K562 (cell line): Measurements from ENCODE around the gene MDM1. TPM values are rescaled to one million over a fixed set of nuclear protein-coding genes. Genes with fewer than 3 reads are reported as not detected.

Experiments
- ATF1 ChIP-seq, 2 experiments: fragments of 450-650 bp in 1 of 2; IDR thresholded peaks; 2 replicates each; pipeline ENCODE4 v1.6.1; 2016; ENCODE audit warnings: missing compliant biosample characterization in 1 of 2, missing genetic modification characterization in 1 of 2
- BACH1 ChIP-seq: fragments of 200-800 bp; sonication (Bioruptor generic); IDR thresholded peaks from 2 replicates; pipeline ENCODE4 v1.6.1; 2016; ENCODE audit warnings: missing genetic modification characterization, missing compliant biosample characterization
- BCOR ChIP-seq: fragments of 450-650 bp; IDR thresholded peaks from 2 replicates; pipeline ENCODE4 v1.6.1; 2016
- CEBPG ChIP-seq, 3 experiments: fragments of 200-800 bp in 1 of 3; sonication (Bioruptor generic) in 1 of 3; sonication (generic) in 1 of 3; formaldehyde crosslinking in 1 of 3; IDR thresholded peaks in 2 of 3; conservative IDR thresholded peaks in 1 of 3; 2 replicates each; pipeline versions ENCODE4 v1.6.1 to v1.8.0; 2016 to 2022; ENCODE audit warnings: missing compliant biosample characterization in 2 of 3, missing genetic modification characterization in 2 of 3, mild to moderate bottlenecking in 1 of 3, missing genetic modification reagents in 1 of 3
- DACH1 ChIP-seq: fragments of 450-650 bp; IDR thresholded peaks from 2 replicates; pipeline ENCODE4 v1.6.1; 2018; ENCODE audit not compliant: partially characterized antibody
- NR2C1 ChIP-seq, 2 experiments: fragments of 450-650 bp; IDR thresholded peaks; 2 replicates each; pipeline ENCODE4 v1.6.1; 2017; ENCODE audit warnings: mild to moderate bottlenecking in 2 of 2, antibody characterized with exemption in 1 of 2, inconsistent platforms in 1 of 2, missing compliant biosample characterization in 1 of 2, missing genetic modification characterization in 1 of 2
- SRSF9 ChIP-seq: fragments of 200-400 bp; formaldehyde crosslinking; IDR thresholded peaks from 2 replicates; pipeline ENCODE4 v1.6.1; 2017; ENCODE audit warnings: low read depth, low read length, borderline replicate concordance
- ZBTB17 ChIP-seq: fragments of 450-650 bp; formaldehyde crosslinking; IDR thresholded peaks from 2 replicates; pipeline ENCODE4 v1.4.0; 2020; ENCODE audit warnings: mild to moderate bottlenecking
- ZNF146 ChIP-seq: IDR thresholded peaks from one replicate; pipeline ENCODE4 v1.6.1; 2018; ENCODE audit warnings: missing compliant biosample characterization; ENCODE audit not compliant: unreplicated experiment
- ZNF165 ChIP-seq: fragments of 250-450 bp; sonication (Bioruptor Pico); IDR thresholded peaks from 2 replicates; pipeline ENCODE4 v1.4.0; 2020; ENCODE audit warnings: borderline replicate concordance
- ZNF212 ChIP-seq: fragments of 450-650 bp; formaldehyde crosslinking; IDR thresholded peaks from 2 replicates; pipeline ENCODE4 v1.4.0; 2020; ENCODE audit warnings: mild to moderate bottlenecking
- ZNF644 ChIP-seq: fragments of 200-800 bp; sonication (Bioruptor generic); IDR thresholded peaks from 2 replicates; pipeline ENCODE4 v1.6.1; 2016; ENCODE audit warnings: low read depth, missing genetic modification characterization, missing compliant biosample characterization
- ZNF695 ChIP-seq: fragments of 450-650 bp; formaldehyde crosslinking; IDR thresholded peaks from 2 replicates; pipeline ENCODE4 v1.4.0; 2020; ENCODE audit warnings: mild to moderate bottlenecking, moderate library complexity
- polyA plus RNA-seq, 8 experiments: library from polyadenylated mRNA; depleted of rRNA in 4 of 8; stranded (reverse) in 5 of 8; unstranded in 3 of 8; fragments of >200 nt; fragmentation: Nextera tagmentation in 2 of 8; fragmentation: Illumina TruSeq in 1 of 8; extraction: Ambion mirVana in 2 of 8; extraction: Trizol in 1 of 8; gene quantifications; 2 replicates each; pipeline versions ENCODE4 v1.2.1 to v1.2.3, GENCODE V29; 2011 to 2014; ENCODE audit warnings: inconsistent platforms in 1 of 8, missing spikeins in 1 of 8
- total RNA-seq, 7 experiments: library from RNA; depleted of rRNA in 6 of 7; stranded (reverse); fragments of >200 nt in 6 of 7; fragmentation: Illumina TruSeq in 2 of 7; extraction: Trizol in 2 of 7; gene quantifications; 2 replicates each; pipeline versions ENCODE4 v1.2.1 to v1.2.3, GENCODE V29; 2011 to 2021; ENCODE audit warnings: low replicate concordance in 1 of 7
- TF ChIP-seq, protein P1 (sequence below): fragments of 450-650 bp; IDR thresholded peaks from 2 replicates; pipeline ENCODE4 v1.6.1; 2018; ENCODE audit not compliant: partially characterized antibody
- TF ChIP-seq, protein P2 (sequence below): fragments of 450-650 bp; formaldehyde crosslinking; conservative IDR thresholded peaks from 2 replicates; pipeline ENCODE4 v1.4.0; 2022; ENCODE audit warnings: mild to moderate bottlenecking, missing genetic modification characterization
- TF ChIP-seq, protein P3 (sequence below), 2 experiments: IDR thresholded peaks; 2 replicates each; pipeline ENCODE4 v1.6.1; 2012; ENCODE audit warnings: improper control_type of control experiment in 2 of 2, low read depth in 2 of 2, low read length in 2 of 2, borderline replicate concordance in 1 of 2
- TF ChIP-seq, protein P4 (sequence below): sonication (generic); formaldehyde crosslinking; IDR thresholded peaks from 2 replicates; pipeline ENCODE4 v1.8.1; 2022; ENCODE audit warnings: missing genetic modification reagents

Gene MDM1
- total and polyA plus RNA-seq, 9 of the 15 experiments (the other 6 are each of a cell fraction or from before 2014, with no cell fraction given) = 7.5 to 16.8 (median 13.1) TPM

DNA sequence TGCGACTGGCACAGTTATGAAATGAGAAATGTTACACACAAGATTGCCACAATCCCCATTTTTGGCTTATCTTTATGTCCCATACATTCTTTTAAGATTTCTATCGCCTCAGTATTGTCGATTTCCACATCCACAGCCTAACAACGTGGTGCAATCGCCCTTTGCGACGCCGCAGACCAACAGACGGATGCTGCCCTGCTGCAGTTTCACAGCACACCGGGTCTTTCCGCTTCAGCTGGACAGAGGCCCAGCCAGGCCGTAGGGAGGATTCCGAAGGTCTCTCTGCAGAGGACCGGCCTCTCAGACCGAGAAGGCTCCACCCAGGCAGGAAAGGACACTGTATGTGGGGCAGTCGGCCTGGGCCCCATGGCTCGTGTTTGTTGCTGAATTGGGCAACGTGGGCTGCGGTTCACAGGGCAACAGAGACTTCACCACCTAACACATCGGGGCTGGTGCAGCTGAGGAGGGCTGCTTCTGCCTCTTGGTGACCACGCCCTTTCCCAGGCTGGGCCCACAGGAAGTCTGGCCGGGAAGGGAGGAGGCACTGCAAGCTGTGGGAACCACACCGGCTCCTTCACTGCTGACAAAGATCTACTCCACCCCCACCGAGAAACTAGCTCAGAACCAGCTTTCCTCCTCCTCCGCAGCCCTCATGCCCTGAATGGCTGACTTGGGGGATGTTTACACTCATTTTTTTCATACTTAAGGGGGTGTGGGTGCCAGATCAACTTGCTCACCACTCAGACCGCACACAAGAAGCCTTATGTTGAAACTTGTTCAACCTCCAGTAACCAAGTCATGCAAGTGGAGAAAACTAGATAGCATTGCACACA lies 32.9 kb upstream of the MDM1 start (continued):
- TF ChIP-seq ZBTB17 (CRISPR knock-in tag) (peak; percentile 98), CEBPG (CRISPR knock-in tag; IDR thresholded peaks at IDR 0.05) (peak; percentile 82), CEBPG (tag; conservative IDR thresholded peaks at IDR 0.05 in 1 of 2, IDR thresholded peaks at IDR 0.05 in 1 of 2) (peak; percentile 79 to 91), ZNF212 (CRISPR knock-in tag) (0 out of 2 replicates have a peak, but pooled peaks have one; percentile 23), ATF1 (CRISPR knock-in tag; IDR thresholded peaks at IDR 0.05) (no peak), ATF1 (tag; IDR thresholded peaks at IDR 0.05) (peak; percentile 64), ZNF695 (CRISPR knock-in tag) (no peak), BCOR (peak; percentile 24; the same call in 1 of the 2 replicates), BACH1 (tag) (peak; percentile 27; the same call in 1 of the 2 replicates), NR2C1 (IDR thresholded peaks at IDR 0.05) (no peak), NR2C1 (tag; IDR thresholded peaks at IDR 0.05) (0 out of 2 replicates have a peak, but pooled peaks have one; percentile 34), ZNF146 (no peak), ZNF644 (tag) (peak; percentile 45; the same call in 1 of the 2 replicates), SRSF9 (no peak), ZNF165 (CRISPR knock-in tag) (no peak), DACH1 (no peak)
- TF ChIP-seq, protein P1, sequence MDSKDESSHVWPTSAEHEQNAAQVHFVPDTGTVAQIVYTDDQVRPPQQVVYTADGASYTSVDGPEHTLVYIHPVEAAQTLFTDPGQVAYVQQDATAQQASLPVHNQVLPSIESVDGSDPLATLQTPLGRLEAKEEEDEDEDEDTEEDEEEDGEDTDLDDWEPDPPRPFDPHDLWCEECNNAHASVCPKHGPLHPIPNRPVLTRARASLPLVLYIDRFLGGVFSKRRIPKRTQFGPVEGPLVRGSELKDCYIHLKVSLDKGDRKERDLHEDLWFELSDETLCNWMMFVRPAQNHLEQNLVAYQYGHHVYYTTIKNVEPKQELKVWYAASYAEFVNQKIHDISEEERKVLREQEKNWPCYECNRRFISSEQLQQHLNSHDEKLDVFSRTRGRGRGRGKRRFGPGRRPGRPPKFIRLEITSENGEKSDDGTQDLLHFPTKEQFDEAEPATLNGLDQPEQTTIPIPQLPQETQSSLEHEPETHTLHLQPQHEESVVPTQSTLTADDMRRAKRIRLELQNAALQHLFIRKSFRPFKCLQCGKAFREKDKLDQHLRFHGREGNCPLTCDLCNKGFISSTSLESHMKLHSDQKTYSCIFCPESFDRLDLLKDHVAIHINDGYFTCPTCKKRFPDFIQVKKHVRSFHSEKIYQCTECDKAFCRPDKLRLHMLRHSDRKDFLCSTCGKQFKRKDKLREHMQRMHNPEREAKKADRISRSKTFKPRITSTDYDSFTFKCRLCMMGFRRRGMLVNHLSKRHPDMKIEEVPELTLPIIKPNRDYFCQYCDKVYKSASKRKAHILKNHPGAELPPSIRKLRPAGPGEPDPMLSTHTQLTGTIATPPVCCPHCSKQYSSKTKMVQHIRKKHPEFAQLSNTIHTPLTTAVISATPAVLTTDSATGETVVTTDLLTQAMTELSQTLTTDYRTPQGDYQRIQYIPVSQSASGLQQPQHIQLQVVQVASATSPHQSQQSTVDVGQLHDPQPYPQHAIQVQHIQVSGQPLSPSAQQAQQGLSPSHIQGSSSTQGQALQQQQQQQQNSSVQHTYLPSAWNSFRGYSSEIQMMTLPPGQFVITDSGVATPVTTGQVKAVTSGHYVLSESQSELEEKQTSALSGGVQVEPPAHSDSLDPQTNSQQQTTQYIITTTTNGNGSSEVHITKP = peak; percentile 69
- TF ChIP-seq, protein P2, sequence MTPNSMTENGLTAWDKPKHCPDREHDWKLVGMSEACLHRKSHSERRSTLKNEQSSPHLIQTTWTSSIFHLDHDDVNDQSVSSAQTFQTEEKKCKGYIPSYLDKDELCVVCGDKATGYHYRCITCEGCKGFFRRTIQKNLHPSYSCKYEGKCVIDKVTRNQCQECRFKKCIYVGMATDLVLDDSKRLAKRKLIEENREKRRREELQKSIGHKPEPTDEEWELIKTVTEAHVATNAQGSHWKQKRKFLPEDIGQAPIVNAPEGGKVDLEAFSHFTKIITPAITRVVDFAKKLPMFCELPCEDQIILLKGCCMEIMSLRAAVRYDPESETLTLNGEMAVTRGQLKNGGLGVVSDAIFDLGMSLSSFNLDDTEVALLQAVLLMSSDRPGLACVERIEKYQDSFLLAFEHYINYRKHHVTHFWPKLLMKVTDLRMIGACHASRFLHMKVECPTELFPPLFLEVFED (CRISPR knock-in tag) = no peak
- TF ChIP-seq, protein P3, sequence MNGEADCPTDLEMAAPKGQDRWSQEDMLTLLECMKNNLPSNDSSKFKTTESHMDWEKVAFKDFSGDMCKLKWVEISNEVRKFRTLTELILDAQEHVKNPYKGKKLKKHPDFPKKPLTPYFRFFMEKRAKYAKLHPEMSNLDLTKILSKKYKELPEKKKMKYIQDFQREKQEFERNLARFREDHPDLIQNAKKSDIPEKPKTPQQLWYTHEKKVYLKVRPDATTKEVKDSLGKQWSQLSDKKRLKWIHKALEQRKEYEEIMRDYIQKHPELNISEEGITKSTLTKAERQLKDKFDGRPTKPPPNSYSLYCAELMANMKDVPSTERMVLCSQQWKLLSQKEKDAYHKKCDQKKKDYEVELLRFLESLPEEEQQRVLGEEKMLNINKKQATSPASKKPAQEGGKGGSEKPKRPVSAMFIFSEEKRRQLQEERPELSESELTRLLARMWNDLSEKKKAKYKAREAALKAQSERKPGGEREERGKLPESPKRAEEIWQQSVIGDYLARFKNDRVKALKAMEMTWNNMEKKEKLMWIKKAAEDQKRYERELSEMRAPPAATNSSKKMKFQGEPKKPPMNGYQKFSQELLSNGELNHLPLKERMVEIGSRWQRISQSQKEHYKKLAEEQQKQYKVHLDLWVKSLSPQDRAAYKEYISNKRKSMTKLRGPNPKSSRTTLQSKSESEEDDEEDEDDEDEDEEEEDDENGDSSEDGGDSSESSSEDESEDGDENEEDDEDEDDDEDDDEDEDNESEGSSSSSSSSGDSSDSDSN (IDR thresholded peaks at IDR 0.05; ENCODE audit: borderline replicate concordance in 1 of 2, low read depth in 2 of 2, low read length in 2 of 2) = peak in 1 of 2 experiments; percentile 83; a peak in 2 of 4 replicates
- TF ChIP-seq, protein P4, sequence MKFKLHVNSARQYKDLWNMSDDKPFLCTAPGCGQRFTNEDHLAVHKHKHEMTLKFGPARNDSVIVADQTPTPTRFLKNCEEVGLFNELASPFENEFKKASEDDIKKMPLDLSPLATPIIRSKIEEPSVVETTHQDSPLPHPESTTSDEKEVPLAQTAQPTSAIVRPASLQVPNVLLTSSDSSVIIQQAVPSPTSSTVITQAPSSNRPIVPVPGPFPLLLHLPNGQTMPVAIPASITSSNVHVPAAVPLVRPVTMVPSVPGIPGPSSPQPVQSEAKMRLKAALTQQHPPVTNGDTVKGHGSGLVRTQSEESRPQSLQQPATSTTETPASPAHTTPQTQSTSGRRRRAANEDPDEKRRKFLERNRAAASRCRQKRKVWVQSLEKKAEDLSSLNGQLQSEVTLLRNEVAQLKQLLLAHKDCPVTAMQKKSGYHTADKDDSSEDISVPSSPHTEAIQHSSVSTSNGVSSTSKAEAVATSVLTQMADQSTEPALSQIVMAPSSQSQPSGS (CRISPR knock-in tag) = no peak
